Memory B cell (primary cell): ENCODE data around the gene SPIRE1.
"Not testable (repeated sequence)": the region's sequence is repeated elsewhere in the genome, so short reads cannot be mapped to it uniquely, and the experiment has no call there.

Experiments
- ATAC-seq: fragments of 150-1000 bp; cut with Tn5 transposase; 2 replicates; pipeline ENCODE4 v1.10.0; 2021; ENCODE audit warnings: low read depth, mild to moderate bottlenecking, moderate library complexity
- DNase-seq, 2 donors: peaks; one replicate each; pipeline ENCODE4 v3.0.0; 2022; ENCODE audit warnings: low spot score in 2 of 2
- H3K27ac Mint-ChIP-seq: one replicate; pipeline ENCODE4 v1.8.0; 2022; ENCODE audit warnings: mild to moderate bottlenecking, moderate library complexity, mixed read lengths
- H3K27me3 Mint-ChIP-seq: one replicate; pipeline ENCODE4 v1.8.0; 2022; ENCODE audit warnings: mixed read lengths
- H3K36me3 Mint-ChIP-seq: one replicate; pipeline ENCODE4 v1.8.0; 2022; ENCODE audit warnings: mild to moderate bottlenecking, mixed read lengths
- H3K4me1 Mint-ChIP-seq: one replicate; pipeline ENCODE4 v1.8.0; 2022; ENCODE audit warnings: mixed read lengths
- H3K4me3 Mint-ChIP-seq: one replicate; pipeline ENCODE4 v1.8.0; 2022; ENCODE audit warnings: mild to moderate bottlenecking, moderate library complexity, mixed read lengths
- H3K9me3 Mint-ChIP-seq: one replicate; pipeline ENCODE4 v1.8.0; 2022; ENCODE audit warnings: mixed read lengths

Gene SPIRE1

DNA sequence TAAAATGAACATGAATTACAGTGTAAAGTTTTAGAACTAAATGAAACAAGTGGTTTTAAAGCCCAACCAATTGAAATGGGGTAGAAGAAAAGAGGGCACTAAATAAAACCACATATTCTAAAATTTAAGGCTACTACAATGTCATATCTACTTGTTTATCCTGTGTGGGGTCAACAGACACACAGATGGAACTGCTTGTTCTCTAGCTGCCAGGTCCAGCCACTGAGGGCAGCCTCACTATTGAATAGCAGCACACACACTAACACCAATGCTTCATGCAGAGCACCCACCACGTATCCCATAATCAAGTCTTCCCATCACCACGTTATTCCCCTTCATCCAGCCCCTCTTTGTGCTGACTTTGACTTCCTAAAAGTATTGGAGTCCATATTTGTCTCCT lies 88.1 kb downstream of the SPIRE1 start:
- no peaks in the 10 kb centered on the region for H3K36me3 Mint-ChIP-seq
- H3K27me3 Mint-ChIP-seq: peaks cover 8% of the 10 kb centered on the region
- no peak overlapping the region for H3K4me3 Mint-ChIP-seq
- H3K27ac Mint-ChIP-seq: no peak overlapping the region
- no peak for DNase-seq
- H3K4me1 Mint-ChIP-seq: no peaks in the 10 kb centered on the region
- no peaks in the 10 kb centered on the region for H3K9me3 Mint-ChIP-seq
- ATAC-seq: no peak

DNA sequence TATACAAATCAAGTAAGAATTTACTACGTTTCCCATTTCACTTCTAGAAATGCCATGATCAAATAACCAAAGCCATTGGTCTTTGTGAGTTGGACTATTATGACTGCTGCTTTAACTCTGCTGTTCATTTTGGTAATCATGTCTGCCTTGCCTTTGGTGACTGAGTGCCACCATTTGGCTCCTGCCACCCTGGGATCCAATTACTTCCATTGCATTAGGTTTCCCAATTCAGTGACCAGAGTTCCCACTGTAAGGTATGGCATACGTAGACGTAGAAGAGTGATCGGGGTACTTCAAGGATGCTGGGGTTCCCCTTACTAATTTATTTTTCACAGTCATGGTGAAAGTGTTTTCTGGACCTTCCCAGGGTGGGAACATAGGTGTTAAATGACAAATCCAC lies 90.1 kb downstream of the SPIRE1 start:
- Mint-ChIP-seq H3K36me3 (no peaks in the 10 kb centered on the region), H3K4me1 (no peaks in the 10 kb centered on the region), H3K27me3 (peaks cover 10% of the 10 kb centered on the region), H3K27ac (no peak overlapping the region), H3K4me3 (no peak overlapping the region), H3K9me3 (no peaks in the 10 kb centered on the region)
- DNase-seq (no peak), ATAC-seq (no peak)

DNA sequence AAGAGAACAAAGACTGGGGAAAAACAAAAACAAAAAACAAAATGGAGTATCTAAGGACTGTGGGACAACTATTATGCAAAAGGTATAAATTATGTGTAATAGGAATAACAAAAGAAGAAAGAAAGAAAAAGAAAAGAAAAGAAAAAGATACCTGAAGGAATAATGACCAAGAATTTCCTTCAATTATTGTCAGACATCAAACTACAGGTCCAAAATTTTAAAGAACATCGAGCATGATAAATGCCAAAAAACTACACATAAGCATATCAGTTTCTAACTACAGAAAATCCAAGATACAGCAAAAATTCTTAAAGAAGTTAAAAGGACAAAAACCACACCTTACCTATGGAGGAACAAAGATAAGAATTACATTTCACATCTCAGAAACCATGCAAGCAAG lies 93.0 kb downstream of the SPIRE1 start:
- peaks cover 6% of the 10 kb centered on the region for H3K27me3 Mint-ChIP-seq
- H3K9me3 Mint-ChIP-seq: no peaks in the 10 kb centered on the region
- no peaks in the 10 kb centered on the region for H3K36me3 Mint-ChIP-seq
- H3K27ac Mint-ChIP-seq: no peak overlapping the region
- DNase-seq (no peak), ATAC-seq (no peak)
- no peak overlapping the region for H3K4me3 Mint-ChIP-seq
- H3K4me1 Mint-ChIP-seq: no peaks in the 10 kb centered on the region

DNA sequence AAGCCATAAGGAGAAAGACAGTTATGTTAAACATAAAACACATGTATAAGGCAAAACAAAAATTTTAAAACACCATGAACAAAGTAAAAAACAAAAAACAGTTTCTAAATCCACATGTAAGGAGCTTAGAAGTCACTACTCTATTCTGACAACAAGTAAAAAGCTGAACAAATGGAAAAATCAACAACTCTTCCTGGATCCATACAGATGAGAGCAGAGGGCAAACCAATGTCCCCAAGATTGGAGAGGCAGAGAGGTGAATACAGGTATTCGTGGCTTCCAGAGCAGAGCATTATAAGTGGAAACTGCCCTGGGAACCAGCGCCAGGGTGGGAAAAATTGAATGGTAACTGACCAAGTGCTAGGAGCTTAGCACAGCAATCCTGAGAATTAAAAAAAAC lies 93.5 kb downstream of the SPIRE1 start:
- no peak for ATAC-seq
- Mint-ChIP-seq H3K36me3 (no peaks in the 10 kb centered on the region), H3K27ac (no peak overlapping the region), H3K4me1 (no peaks in the 10 kb centered on the region), H3K9me3 (no peaks in the 10 kb centered on the region), H3K4me3 (no peak overlapping the region), H3K27me3 (peaks cover 5% of the 10 kb centered on the region)
- no peak for DNase-seq

DNA sequence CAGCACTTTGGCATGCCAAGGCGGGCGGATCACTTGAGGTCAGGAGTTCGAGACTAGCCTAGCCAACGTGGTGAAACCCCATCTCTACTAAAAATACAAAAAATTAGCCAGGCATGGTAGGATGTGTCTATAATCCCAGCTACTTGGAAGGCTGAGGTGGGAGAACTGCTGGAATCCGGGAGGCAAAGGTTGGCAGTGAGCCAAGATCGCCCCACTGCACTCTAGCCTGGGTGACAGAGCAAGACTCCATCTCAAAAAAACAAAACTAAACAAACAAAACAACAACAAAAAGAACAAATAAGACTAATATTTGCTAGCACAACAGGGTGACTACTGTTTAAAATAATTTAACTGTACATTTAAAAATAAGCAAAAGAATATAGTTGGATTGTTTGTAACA lies 97.3 kb downstream of the SPIRE1 start:
- ATAC-seq, H3K36me3 Mint-ChIP-seq, H3K9me3 Mint-ChIP-seq, H3K27ac Mint-ChIP-seq, H3K4me3 Mint-ChIP-seq, H3K27me3 Mint-ChIP-seq, DNase-seq, H3K4me1 Mint-ChIP-seq: not testable (repeated sequence)

DNA sequence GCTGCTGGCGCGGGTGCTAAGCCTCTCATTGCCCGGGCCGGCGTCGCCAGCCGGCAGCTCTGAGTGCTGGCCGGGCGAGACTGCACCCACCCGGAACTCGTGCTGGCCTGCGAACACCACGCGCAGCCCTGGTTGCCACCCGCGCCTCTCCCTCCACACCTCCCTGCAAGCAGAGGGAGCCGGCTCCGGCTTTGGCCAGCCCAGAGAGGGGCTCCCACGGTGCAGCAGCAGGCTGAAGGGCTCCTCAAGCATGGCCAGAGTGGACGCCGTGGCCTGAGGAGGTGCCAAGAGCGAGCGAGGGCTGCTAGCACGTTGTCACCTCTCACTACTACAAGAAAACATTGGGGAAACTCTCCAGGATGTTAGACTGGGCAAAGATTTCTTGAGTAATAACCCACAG lies 98.6 kb downstream of the SPIRE1 start:
- Mint-ChIP-seq H3K4me1 (no peaks in the 10 kb centered on the region), H3K36me3 (peaks cover 3% of the 10 kb centered on the region), H3K27ac (no peak overlapping the region), H3K4me3 (no peak overlapping the region), H3K9me3 (peaks cover 5% of the 10 kb centered on the region), H3K27me3 (peaks cover 2% of the 10 kb centered on the region)
- no peak for ATAC-seq
- no peak for DNase-seq

DNA sequence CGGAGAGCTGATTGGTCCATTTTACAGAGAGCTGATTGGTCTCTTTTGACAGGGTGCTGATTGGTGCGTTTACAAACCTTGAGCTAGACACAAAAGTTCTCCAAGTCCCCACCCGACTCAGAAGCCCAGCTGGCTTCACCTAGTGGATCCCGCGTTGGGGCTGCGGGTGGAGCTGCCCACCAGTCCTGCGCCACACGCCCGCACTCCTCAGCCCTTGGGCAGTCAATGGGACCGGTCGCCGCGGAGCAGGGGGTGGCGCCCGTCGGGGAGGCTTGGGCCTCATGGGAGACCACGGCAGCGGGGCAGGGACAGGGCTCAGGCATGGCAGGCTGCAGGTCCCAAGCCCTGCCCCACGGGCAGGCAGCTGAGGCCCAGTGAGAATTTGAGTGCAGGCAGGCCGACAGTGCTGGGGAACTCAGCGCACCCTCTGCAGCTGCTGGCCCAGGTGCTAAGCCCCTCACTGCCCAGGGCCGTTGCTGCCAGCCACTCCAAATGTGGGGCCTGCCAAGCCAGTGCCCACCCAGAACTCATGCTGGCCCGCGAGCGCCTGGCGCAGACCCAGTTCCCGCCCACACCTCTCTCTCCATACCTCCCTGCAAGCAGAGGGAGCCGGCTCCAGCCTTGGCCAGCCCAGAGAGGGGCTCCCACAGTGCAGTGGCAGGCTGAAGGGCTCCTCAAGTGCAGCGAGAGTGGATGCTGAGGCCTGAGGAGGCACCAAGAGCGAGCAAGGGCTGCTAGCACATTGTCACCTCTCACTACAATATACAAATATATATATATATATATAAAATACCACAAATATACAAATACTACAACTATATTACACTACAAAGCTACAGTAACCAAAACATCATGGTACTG lies 100.7 kb downstream of the SPIRE1 start:
- ATAC-seq (no peak), DNase-seq (no peak)
- Mint-ChIP-seq H3K4me3 (no peak overlapping the region), H3K27ac (no peak overlapping the region), H3K36me3 (peaks cover 3% of the 10 kb centered on the region), H3K4me1 (no peaks in the 10 kb centered on the region), H3K9me3 (peaks cover 8% of the 10 kb centered on the region), H3K27me3 (peaks cover 2% of the 10 kb centered on the region)

DNA sequence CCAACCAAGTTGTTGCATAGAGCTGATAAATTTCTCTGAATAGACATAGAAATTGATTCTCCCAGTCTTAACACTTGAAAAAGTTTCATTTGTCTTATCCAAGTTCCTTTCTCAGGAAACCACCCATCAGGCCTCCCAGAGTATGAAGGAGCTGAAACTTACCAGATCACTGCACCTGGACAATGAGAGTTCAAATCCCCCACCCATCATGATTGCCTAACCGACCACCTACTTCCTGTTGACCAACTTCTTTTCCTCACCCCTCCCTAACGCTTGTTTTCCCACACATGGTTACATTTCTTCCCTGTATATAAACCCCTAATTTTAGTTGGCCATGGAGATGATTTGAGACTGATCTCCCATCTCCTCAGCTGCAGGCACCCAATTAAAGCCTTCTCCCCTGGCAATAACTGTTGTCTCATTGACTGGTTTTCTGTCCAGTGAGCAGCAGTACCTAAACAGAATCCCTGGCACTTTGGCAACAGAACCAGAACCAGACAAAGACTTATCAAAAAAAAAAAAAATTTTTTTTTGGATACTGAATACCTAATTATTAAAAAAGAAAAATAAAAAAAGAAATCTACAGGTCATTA lies 103.0 kb downstream of the SPIRE1 start:
- Mint-ChIP-seq H3K9me3 (peaks cover 8% of the 10 kb centered on the region), H3K4me1 (no peaks in the 10 kb centered on the region), H3K27me3 (peaks cover 5% of the 10 kb centered on the region), H3K4me3 (no peak overlapping the region), H3K36me3 (peaks cover 3% of the 10 kb centered on the region), H3K27ac (no peak overlapping the region)
- DNase-seq: no peak
- ATAC-seq: no peak

DNA sequence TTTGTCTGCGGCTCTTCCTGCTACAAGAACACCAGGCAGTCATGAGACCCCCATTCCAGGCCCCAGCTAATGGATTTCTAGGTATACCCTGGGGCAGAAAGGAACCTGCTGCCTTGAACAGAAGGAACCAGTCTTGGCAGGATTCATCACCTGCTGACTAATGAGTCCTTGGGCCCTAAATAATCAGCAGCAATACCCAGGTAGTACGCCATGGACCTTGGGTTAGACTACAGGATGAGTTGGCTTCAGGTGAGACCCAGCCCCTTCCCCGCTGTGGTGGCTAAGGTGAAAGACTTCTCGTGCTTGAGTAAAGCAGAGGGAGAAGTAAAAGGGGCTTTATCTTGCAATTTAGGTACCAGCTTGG lies 105.0 kb downstream of the SPIRE1 start:
- H3K27me3 Mint-ChIP-seq: peaks cover 5% of the 10 kb centered on the region
- H3K36me3 Mint-ChIP-seq: peaks cover 3% of the 10 kb centered on the region
- peaks cover 8% of the 10 kb centered on the region for H3K9me3 Mint-ChIP-seq
- H3K27ac Mint-ChIP-seq: no peak overlapping the region
- H3K4me1 Mint-ChIP-seq: no peaks in the 10 kb centered on the region
- DNase-seq (no peak), ATAC-seq (no peak)
- no peak overlapping the region for H3K4me3 Mint-ChIP-seq

DNA sequence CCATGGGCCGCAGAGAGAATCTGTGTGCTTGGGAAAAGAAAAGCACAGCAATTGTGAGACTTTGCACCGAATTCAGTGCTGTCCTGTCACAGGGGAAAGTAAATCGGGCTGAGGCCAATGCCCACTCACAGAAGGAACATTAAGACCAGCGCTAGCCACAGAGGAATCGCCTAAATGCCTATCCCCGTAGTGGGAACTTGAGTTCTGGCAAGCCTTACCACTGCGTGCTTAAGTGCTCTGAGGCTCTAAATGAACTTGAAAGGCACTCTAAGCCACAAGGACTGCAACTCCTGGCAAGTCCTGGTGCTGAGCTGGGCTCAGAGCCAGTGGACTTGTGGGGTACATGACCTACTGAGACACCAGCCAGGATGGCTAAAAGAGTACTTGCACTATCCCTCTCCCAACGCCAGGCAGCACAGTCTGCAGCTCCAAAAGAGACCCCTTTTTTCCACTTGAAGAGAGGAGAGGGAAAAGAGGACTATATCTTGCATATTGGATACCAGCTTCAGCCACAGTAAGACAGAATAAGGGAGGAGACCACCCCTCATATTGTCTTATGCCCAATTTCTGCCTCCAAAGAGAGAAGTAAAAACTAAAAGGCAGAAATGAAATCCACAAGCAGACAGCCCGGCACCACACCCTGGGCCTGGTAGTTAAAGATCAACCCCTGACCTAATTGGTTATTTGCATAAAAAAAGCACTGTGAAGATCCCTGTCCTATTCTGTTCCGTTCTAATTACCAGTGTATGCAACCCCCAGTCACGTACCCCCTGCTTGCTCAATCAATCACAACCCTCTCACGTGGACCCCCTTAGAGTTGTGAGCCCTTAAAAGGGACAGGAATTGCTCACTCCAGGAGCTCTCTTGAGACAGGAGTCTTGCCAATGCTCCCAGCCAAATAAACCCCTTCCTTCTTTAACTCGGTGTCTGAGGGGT lies 105.7 kb downstream of the SPIRE1 start:
- not testable (repeated sequence) for DNase-seq, H3K9me3 Mint-ChIP-seq, ATAC-seq, H3K36me3 Mint-ChIP-seq, H3K4me3 Mint-ChIP-seq, H3K4me1 Mint-ChIP-seq, H3K27me3 Mint-ChIP-seq, H3K27ac Mint-ChIP-seq

DNA sequence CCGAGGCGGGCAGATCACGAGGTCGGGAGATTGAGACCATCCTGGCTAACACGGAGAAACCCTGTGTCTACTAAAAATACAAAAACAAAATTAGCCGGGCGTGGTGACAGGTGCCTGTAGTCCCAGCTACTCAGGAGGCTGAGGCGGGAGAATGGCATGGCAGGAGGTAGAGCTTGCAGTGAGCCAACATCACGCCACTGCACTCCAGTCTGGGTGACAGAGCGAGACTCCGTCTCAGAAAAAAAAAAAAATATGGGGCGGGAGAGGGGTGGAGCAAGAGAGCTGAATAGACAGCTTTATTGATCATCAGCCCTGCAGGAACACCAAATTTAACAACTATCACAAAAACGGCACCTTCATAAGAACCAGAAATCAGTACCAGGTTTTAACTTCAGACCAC lies 106.4 kb downstream of the SPIRE1 start:
- H3K27me3 Mint-ChIP-seq, H3K4me1 Mint-ChIP-seq, ATAC-seq, H3K9me3 Mint-ChIP-seq, DNase-seq, H3K27ac Mint-ChIP-seq, H3K36me3 Mint-ChIP-seq, H3K4me3 Mint-ChIP-seq: not testable (repeated sequence)

DNA sequence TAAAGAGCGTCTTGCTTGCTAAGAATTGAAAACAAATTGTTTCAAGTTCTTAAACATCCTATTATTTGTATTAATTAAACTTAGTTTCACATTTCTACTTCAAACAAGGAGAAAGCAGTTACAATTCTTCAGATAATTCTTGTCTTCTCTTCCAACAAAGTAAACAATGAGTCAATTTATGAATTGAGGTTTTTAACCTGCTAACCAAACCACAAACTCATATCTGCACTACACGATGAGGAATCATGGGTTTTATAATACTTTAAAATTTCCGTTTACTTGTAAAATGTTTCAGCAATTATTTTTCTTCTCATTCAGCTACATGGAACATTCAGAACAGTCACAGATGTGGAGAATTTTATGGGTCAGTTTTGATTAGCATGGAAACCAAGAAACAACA lies 114.2 kb downstream of the SPIRE1 start:
- ATAC-seq: no peak
- DNase-seq: no peak

DNA sequence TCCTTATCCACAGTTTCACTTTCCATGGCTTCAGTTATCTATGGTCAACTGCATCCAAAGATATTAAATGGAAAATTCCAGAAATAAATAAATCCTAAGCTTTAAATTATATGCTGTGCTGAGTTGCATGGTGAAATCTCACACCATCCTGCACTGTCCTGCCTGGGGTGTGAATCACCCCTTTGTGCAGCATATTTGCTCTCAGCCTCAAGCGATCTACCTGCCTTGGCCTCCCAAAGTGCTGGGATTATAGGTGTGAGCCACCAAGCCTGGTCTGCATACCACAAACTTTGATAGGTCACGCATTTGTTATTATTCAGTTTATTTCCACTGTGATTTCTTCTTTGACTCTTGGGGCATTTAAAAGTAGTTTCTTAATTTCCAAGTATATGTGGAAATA lies 117.2 kb downstream of the SPIRE1 start:
- no peak overlapping the region for H3K4me3 Mint-ChIP-seq
- H3K27ac Mint-ChIP-seq: no peak overlapping the region
- H3K36me3 Mint-ChIP-seq: peaks cover 5% of the 10 kb centered on the region
- DNase-seq (no peak), ATAC-seq (no peak)
- peaks cover 15% of the 10 kb centered on the region for H3K9me3 Mint-ChIP-seq
- no peaks in the 10 kb centered on the region for H3K27me3 Mint-ChIP-seq
- H3K4me1 Mint-ChIP-seq: no peaks in the 10 kb centered on the region

More for the DNA sequence above, 114.2 kb downstream of the SPIRE1 start:
- Mint-ChIP-seq H3K27me3 (no peaks in the 10 kb centered on the region), H3K4me1 (no peaks in the 10 kb centered on the region), H3K27ac (no peak overlapping the region), H3K9me3 (peaks cover 13% of the 10 kb centered on the region), H3K4me3 (no peak overlapping the region), H3K36me3 (peaks cover 5% of the 10 kb centered on the region)

DNA sequence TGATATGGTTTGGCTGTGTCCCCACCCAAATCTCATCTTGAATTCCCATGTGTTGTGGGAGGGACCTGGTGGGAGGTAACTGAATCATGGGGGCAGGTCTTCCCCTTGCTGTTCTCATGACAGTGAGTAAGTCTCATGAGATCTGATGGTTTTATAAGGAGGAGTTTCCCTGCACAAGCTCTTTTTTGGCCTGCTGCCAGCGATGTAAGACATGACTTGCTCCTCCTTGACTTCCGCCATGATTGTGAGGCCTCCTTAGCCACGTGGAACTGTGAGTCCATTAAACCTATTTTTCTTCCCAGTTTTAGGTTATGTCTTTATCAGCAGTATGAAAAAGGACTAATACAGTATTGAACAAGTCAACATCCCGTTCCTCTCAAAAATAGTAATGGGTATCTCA lies 118.7 kb downstream of the SPIRE1 start:
- ATAC-seq, H3K27ac Mint-ChIP-seq, DNase-seq, H3K36me3 Mint-ChIP-seq, H3K4me3 Mint-ChIP-seq, H3K4me1 Mint-ChIP-seq, H3K27me3 Mint-ChIP-seq: not testable (repeated sequence)
- H3K9me3 Mint-ChIP-seq: peaks cover 15% of the 10 kb centered on the region
